ENCODE data around the gene NUDT11. TPM values are rescaled to one million over a fixed set of nuclear protein-coding genes. Genes with fewer than 3 reads are reported as not detected.
"Not testable (repeated sequence)": the region's sequence is repeated elsewhere in the genome, so short reads cannot be mapped to it uniquely, and the experiment has no call there.

The NUDT11 gene
- total RNA-seq, 4 donors from 2014 or later = 0.27 to 2.4 (median 1.7) TPM

- intact Hi-C loops (cut with DNase I; ENCODE audit: low total_unique reads) = no loop called here
- 76 to 84% methylated on average over 2 of the region's 2 CpGs for WGBS, 2 donors
- TF ChIP-seq, protein P1, sequence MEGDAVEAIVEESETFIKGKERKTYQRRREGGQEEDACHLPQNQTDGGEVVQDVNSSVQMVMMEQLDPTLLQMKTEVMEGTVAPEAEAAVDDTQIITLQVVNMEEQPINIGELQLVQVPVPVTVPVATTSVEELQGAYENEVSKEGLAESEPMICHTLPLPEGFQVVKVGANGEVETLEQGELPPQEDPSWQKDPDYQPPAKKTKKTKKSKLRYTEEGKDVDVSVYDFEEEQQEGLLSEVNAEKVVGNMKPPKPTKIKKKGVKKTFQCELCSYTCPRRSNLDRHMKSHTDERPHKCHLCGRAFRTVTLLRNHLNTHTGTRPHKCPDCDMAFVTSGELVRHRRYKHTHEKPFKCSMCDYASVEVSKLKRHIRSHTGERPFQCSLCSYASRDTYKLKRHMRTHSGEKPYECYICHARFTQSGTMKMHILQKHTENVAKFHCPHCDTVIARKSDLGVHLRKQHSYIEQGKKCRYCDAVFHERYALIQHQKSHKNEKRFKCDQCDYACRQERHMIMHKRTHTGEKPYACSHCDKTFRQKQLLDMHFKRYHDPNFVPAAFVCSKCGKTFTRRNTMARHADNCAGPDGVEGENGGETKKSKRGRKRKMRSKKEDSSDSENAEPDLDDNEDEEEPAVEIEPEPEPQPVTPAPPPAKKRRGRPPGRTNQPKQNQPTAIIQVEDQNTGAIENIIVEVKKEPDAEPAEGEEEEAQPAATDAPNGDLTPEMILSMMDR (IDR thresholded peaks at IDR 0.05) = no peak
- TF ChIP-seq POLR2A (IDR thresholded peaks at IDR 0.05) = no peak
- no peak for DNase-seq (ENCODE audit: low spot score in 2 of 2)
- H3K4me3 ChIP-seq (ENCODE audit: low read depth, poor library complexity, severe bottlenecking) = no peak overlapping the region
These were observed 8.5 kb downstream of the NUDT11 start for GRCh38 chrX:51487960-51488267.

GRCh38 chrX:51484616-51485015, 11.8 kb downstream of the NUDT11 start:
- TF ChIP-seq, protein P1 (IDR thresholded peaks at IDR 0.05) = no peak
- no peak for TF ChIP-seq POLR2A (IDR thresholded peaks at IDR 0.05)
- WGBS, 2 donors = 50 to 100% methylated on average over 1 to 6 of the region's 6 CpGs
- no peak overlapping the region for H3K4me3 ChIP-seq (ENCODE audit: low read depth, poor library complexity, severe bottlenecking)
- DNase-seq (ENCODE audit: low spot score in 2 of 2) = no peak
- intact Hi-C loops (cut with DNase I; ENCODE audit: low total_unique reads) = no loop called here

GRCh38 chrX:51482411-51482810, 14.0 kb downstream of the NUDT11 start:
- WGBS, 2 donors = 86 to 96% methylated on average over 5 of the region's 5 CpGs
- not testable (repeated sequence) for DNase-seq (ENCODE audit: low spot score in 2 of 2)

GRCh38 chrX:51476930-51477329, 19.5 kb downstream of the NUDT11 start:
- TF ChIP-seq POLR2A (IDR thresholded peaks at IDR 0.05) = no peak
- TF ChIP-seq, protein P1 (IDR thresholded peaks at IDR 0.05) = no peak
- DNase-seq (ENCODE audit: low spot score in 2 of 2) = no peak
- intact Hi-C loops (cut with DNase I; ENCODE audit: low total_unique reads) = no loop called here
- no peak overlapping the region for H3K4me3 ChIP-seq (ENCODE audit: low read depth, poor library complexity, severe bottlenecking)
- WGBS, 2 donors = 54 to 70% methylated on average over 1 of the region's 1 CpG

More at GRCh38 chrX:51482411-51482810, 14.0 kb downstream of the NUDT11 start:
- intact Hi-C loops (cut with DNase I; ENCODE audit: low total_unique reads); H3K4me3 ChIP-seq (ENCODE audit: low read depth, poor library complexity, severe bottlenecking): not testable (repeated sequence)

DNA sequence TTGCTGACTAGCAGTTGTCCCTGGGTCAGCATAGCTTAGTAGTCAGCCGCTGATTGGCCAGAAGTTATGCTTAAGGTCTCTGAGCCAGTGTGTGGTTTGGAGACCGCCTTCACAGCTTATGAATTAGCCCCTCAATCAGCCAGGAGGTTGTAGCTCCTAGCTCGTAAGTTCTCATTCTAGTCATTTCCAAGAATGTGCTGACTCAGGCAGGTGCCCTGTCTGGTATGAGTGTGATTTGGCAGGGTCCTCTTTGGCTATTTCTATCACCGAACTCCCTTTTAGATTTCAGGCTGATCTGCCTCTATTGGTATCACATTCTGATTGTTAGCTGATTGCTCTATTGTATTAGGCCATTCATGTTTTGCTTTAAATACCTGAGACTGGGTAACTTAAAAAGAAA, 33.1 kb downstream of the NUDT11 start:
- no peak for DNase-seq (ENCODE audit: low spot score in 2 of 2)
- 66 to 79% methylated on average over 4 of the region's 4 CpGs for WGBS, 2 donors
- H3K4me3 ChIP-seq (ENCODE audit: low read depth, poor library complexity, severe bottlenecking) = no peak overlapping the region
- TF ChIP-seq, protein P1 (IDR thresholded peaks at IDR 0.05) = no peak
- no peak for TF ChIP-seq POLR2A (IDR thresholded peaks at IDR 0.05)
- intact Hi-C loops (cut with DNase I; ENCODE audit: low total_unique reads) = no loop called here

GRCh38 chrX:51461053-51462044, 35.0 kb downstream of the NUDT11 start:
- 40 to 48% methylated on average over 15 of the region's 15 CpGs for WGBS, 2 donors
- no peak for DNase-seq (ENCODE audit: low spot score in 2 of 2)
- no peak overlapping the region for H3K4me3 ChIP-seq (ENCODE audit: low read depth, poor library complexity, severe bottlenecking)
- TF ChIP-seq, protein P1 (IDR thresholded peaks at IDR 0.05) = no peak
- TF ChIP-seq POLR2A (IDR thresholded peaks at IDR 0.05) = no peak
- intact Hi-C loops (cut with DNase I; ENCODE audit: low total_unique reads) = no loop called here

Data from lower leg skin (tissue), 4 donors.